Glomerular visceral epithelial cell (primary cell): ENCODE results near the gene PVR.
"Not testable (repeated sequence)": the region's sequence is repeated elsewhere in the genome, so short reads cannot be mapped to it uniquely, and the experiment has no call there.

Experiments
- DNase-seq: peaks from one replicate; pipeline ENCODE4 v3.0.0-alpha.2; 2016; ENCODE audit errors: extremely low spot score

The PVR gene

GRCh38 chr19:44645407-44646048 is 1.8 kb downstream of the PVR start:
- peak; percentile 33 for DNase-seq

DNA sequence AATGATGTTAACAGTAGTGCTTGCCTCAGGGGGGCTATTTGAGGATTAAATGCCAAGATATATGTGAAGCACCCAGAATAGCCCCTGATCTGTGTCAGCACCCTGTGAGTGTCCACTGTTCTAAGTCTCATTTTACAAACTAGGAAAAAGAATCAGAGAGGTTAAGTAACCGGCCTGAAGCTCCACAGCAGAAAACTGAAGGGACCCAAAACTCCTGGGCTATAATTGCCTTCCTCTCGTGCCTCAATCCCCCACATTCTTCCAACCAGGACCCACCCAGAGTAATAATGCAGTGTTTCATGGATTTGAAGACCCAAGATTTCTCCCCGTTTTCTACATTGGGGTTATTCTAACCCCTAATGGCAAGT is 2.3 kb downstream of the PVR start:
- DNase-seq = no peak

DNA sequence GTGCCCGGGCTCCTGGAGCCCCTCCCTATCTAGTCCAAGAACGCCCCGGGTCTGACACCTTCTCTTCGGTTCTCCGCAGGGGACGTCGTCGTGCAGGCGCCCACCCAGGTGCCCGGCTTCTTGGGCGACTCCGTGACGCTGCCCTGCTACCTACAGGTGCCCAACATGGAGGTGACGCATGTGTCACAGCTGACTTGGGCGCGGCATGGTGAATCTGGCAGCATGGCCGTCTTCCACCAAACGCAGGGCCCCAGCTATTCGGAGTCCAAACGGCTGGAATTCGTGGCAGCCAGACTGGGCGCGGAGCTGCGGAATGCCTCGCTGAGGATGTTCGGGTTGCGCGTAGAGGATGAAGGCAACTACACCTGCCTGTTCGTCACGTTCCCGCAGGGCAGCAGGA is 3.4 kb downstream of the PVR start:
- no peak for DNase-seq

DNA sequence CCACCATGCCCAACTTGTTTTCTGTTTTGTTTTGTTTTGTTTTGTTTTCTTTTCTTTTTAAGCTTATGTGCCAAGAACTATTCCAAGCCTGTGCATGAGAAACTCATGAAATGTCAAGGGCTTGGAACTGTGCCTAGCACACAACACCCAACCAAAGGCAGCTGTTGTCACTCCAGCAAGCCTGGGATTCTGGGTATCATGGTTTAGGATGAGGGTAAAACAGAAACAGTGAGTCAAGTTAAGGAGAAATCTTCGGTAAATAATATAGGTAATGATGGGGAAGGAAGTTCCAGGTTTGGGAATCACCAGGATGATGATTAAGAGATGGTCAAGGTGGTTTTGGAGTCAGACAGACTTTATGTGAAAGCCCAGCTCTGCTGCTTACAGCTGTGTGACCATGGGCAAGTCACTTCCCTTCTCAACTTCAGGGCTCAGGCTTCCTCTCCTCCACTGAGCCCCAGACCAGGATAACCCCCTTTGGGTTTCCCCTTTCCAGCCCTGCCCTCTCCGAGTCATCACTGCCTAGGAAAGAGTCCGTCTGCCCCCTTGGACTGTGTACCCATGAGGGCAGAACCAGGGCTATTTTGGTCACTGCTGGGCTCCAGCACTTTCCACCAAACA is 5.0 kb downstream of the PVR start:
- DNase-seq = peak; percentile 57

- DNase-seq = no peak
These were observed 6.0 kb downstream of the PVR start for GRCh38 chr19:44649578-44650145.

DNA sequence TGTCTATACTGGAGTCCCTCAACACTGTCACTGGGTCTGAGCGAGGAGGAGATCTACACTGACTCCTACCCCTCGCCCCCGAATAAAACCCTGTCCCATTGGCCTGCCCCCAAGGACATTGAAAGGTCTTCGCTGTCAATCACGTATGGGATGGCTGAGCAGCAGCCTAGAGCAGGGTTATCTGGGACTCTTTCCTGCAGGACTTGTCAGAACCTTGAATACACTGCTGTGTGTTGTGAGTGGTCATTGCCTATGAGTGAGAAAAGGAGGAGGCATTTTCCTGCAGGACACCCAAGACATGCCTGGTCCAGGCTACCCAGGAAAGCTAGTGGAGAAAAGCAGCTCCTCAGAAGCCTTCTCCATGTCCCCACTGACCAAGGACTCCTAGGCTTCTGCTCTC is 9.6 kb downstream of the PVR start:
- DNase-seq = no peak

DNA sequence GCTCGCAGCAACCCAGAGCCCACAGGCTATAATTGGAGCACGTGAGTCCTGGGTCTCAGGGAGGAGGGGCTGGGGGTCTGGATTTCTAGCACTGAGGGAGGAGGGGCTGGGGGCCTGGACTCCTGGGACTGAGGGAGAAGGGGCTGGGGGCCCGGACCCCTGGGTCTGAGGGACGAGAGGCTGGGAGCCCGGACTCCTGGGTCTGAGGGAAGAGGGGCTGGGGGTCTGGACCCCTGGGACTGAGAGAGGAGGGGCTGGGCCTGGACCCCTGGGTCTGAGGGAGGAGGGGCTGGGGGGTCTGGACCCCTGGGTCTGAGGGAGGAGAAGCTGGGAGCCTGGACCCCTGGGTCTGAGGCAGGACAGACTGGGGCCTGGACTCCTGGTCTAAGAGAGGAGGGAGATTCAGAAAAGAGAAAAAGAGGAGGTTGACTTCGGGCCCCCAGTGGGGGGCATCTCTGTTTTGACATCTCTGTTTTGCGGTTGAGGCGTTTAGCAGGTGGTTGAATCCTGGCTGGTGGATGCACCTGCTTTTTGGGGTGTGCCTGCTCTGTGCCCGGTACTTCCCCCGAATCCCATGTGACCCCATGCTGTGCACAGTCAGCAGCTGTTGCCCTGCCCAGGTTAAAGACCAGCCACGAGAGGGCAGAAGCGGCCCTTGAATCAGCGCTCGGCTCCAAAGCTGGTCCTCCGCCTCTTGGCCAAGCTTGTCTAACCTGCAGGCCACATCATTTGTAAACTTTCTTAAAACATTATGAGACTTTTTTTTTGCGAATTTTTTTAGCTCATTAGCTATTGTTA is 10.5 kb downstream of the PVR start:
- DNase-seq = peak; percentile 31

- DNase-seq = peak; percentile 62
These were observed 13.7 kb downstream of the PVR start for GRCh38 chr19:44657211-44657921.

DNA sequence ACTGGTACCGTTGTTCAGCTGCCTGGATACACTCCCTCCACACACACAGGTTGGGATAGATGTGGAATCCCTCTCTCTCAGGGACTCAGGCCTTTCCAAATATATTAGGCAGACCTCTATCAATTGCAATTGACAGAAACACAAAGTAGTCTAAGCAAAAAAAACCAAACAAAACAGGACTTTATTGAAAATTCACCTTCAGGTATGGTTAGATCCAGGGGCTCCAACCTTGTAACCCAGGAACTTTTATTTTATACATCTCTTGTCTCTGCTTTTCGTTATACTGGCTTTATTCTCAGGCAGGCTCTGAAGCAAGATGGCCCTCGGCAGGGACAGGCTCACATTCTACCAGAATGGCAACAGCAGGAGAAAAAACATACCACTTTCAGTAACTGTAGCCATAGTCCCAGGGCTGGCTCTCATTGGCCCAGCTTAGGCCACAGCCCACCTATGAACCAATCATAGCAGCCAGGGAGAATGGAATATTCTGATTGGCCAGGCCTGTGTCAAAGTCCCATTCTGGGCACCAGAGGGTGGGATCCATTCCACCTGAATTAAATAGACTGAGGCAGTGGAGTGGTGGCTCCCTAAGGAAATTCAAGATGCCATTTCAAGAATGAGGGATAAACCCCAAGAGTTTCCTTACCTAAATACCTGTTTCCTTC is 14.5 kb downstream of the PVR start:
- DNase-seq = no peak

GRCh38 chr19:44660081-44660480 is 16.4 kb downstream of the PVR start:
- DNase-seq = no peak

DNA sequence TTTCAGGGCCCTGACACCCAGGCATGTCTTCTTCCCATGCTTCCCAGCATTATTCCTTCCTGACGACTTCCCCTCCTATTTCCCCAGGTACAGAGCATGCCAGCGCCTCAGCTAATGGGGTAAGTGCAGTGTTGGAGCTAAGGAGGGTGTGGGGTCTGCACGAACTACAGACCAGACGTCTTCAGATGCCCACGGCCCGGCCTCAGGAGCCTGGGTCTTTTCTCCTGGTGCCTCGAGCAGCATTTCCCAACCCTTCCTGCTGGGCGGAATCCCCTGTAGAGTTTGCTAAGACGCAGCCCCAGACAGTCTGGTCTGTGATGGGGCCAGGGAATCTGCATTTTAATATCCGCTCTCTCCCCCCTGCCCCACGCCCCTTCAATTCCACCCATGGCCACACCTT is 17.5 kb downstream of the PVR start:
- no peak for DNase-seq

DNA sequence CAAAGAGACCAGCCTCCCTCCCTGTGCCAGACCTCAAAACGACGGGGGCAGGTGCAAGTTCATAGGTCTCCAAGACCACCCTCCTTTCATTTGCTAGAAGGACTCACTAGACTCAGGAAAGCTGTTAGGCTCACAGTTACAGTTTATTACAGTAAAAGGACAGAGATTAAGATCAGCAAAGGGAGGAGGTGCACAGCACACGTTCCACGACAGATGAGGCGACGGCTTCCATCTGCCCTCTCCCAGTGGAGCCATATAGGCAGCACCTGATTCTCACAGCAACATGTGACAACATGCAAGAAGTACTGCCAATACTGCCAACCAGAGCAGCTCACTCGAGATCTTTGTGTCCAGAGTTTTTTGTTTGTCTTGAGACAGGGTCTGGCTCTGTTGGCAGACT is 18.2 kb downstream of the PVR start:
- no peak for DNase-seq

DNA sequence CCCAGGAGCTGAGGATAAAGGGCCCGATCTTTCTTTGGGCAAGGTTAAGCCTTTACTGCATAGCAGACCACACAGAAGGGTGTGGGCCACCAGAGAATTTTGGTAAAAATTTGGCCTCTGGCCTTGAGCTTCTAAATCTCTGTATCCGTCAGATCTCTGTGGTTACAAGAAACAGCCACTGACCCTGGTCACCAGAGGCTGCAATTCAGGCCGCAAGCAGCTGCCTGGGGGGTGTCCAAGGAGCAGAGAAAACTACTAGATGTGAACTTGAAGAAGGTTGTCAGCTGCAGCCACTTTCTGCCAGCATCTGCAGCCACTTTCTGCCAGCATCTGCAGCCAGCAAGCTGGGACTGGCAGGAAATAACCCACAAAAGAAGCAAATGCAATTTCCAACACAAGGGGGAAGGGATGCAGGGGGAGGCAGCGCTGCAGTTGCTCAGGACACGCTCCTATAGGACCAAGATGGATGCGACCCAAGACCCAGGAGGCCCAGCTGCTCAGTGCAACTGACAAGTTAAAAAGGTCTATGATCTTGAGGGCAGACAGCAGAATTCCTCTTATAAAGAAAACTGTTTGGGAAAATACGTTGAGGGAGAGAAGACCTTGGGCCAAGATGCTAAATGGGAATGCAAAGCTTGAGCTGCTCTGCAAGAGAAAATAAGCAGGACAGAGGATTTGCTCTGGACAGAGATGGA is 19.1 kb downstream of the PVR start:
- DNase-seq = no peak

- DNase-seq = no peak
These were observed 20.3 kb downstream of the PVR start for GRCh38 chr19:44663996-44664395.

DNA sequence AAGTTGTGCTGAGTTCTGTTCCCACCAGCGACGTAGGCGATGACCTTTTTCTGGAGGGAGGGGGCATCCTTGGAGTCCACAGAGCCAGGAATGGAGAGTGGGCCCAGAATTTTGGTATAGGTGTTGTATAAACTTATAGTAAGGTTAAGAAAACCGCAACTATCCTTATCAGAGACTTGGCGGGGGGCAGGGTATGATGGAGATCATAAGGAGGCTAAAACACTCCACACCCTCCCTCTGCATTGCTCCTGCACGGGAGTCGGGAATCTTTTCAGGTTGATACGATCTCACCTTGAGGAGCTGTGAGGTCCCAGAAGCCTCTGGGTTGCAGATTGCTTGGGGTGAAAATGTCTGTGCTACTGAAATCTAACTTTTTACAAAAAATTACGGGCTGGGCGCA is 21.3 kb downstream of the PVR start:
- no peak for DNase-seq

DNA sequence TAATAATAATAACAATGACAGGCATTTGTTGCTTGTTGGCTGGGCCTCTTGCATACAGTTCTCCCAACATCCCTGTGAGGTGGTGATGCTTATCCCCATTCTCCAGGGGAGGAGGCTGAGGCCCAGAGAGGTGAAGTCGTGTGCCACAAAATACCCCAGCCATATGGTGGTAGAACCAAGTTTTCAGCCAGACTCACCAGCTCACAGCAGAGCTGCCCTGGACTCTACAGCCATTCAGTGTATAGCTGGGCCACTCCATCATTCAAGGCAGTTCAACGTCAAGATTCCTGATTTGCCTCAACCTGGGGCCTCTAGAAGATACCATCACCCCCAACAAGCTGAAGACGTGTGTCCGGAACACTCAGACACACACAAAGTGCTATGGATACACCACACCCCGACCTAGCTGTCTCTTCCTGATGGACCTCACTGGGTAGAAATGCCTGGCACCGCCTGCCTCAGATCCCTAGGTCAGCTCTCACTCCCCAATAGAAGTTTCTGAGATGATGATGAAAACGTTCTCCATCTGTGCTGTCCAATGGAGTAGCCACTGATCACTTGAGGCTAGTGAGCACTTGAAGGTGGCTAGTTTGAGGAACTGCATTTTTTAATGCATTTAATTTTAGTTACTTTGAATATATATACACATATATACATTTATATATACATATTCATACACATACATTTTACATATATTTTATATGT is 23.3 kb downstream of the PVR start:
- no peak for DNase-seq

GRCh38 chr19:44668985-44669764 is 25.5 kb downstream of the PVR start:
- no peak for DNase-seq

GRCh38 chr19:44670027-44670426 is 26.3 kb downstream of the PVR start:
- not testable (repeated sequence) for DNase-seq

- no peak for DNase-seq
These were observed 27.7 kb downstream of the PVR start, which contains the start of gene CEACAM19 for GRCh38 chr19:44671400-44671799. TSS of gene CEACAM19 (plus strand) at chr19:44671482. CDS start at chr19:44671932, 450 bp downstream.
